Measurements from ENCODE around the gene CDKN2AIP.

- TF ChIP-seq CTCF (conservative IDR thresholded peaks at IDR 0.05; ENCODE audit: low read length) (no peak), EZH2phosphoT487 (IDR thresholded peaks at IDR 0.05; ENCODE audit: borderline replicate concordance) (no peak)
These were observed at the start of gene CDKN2AIP for GRCh38 chr4:183444214-183445096.

All from Loucy (cell line).